Measurements from ENCODE around the gene LTBP4.

LTBP4 gene

DNA sequence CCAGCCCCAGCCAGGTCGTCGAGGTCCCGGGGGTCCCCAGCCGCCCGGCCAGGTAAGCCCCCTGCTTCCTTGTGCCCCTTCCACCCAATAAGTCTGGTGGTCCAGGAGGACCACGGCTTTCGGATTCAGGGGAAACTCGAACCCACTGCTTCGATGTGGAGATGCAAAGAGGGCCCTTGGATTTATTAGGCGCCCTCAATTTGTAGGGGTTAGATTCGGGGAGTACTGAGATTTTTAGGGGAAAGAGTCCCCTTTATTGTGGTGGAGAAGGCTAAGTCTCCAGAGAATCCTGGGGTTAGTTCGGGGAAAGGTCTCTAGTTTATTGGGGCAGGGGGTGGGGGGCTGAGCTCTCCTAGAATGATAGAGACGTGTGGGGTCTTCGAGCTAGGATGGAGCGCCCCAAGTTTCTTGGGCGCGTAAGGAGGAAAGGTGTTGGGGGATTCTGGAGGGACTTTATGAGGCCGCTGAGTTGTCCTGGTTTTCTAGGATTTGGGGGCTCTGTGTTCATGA is 3.8 kb upstream of the LTBP4 start:
- DNase-seq = no peak

DNA sequence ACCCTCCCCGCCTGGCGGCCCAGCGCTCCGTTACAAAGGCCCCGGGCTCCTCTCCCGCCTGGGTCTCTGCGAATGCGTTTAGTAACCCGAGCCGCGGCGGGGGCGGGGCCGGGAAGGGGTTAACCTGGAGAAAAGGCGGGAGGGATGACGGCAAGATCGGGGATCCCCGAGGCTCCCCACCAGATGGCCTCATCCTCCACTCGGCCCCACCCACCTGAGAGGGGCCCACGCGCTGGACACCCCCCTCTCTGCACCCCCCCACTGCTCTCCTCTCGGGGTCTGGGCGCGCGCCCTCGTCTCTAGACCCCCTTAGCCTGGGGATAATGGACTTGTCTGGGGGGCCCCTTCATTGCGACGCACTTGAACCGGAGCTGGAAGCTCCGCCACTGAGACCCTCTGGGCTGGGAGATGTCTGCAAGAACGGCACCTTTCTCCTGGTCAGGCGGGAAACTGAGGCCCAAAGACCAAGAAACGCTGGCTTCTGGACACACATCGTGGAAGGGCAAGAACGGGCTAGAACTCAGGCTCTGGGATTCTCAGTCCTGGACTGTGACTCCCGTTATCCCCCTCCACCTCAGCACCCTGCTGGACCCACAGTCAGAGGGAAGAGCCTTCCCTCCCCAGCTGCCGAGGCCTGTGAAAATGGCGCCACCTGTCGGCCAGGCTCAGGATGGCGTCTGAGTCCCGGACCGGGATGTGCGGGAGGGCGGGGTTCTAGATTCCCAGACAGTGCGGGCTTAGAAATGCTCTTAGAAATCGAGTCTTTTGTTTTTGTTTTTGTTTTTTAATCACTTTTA is 2.9 kb upstream of the LTBP4 start:
- DNase-seq = peak; percentile 89 to 92 (median 92)

DNA sequence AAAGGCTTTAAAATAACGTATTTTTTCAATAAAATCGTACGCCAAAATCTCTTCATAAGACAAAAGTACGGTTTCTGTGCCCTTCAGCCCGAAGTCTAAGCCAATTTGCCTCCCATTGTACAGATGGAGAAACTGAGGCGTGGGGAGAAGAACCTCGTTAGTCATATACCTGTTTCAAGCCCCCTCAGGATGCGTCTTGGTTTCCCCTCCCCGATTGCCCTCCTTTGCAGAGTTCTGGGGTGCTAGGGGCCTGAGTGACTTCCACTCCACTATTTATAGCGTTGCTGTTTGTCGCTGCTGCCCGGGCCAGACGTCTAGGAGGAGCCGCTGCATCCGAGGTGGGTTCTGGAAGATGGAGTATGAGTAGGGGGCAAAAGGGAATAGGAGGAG is 2.3 kb upstream of the LTBP4 start:
- no peak for DNase-seq

- DNase-seq = no peak
Observed at GRCh38 chr19:40599331-40599901, 1.8 kb upstream of the LTBP4 start.

DNA sequence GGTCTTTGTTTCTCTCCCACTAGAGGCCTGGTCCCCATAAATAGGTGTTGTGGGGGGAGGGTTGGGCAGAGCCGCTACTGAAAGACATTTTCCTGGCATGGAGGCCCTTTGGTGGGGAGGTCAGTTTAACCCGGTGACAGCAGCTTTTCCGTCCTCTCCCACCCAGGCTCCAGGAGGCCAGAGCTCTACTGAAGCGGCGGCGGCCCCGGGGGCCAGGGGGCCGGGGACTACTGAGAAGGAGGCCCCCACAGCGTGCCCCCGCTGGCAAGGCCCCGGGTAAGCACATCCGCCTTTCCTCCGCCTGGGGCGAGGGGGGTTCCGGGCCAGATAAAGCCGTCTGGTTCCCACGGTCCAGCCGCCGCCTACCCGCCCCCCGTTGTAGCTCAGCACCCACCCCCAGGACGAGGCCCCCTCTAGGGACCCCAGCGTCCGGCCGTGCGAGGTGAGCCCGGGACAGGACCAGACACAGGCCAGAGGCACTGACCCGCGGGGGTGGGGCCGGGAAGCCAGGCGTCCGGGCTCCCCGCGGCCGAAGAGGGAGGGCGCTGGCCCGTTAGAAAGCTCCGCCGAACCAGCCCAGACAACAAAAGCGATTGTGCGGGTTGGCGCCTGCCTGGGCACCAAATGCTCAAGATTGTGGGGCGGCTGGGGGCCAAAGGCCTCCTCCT is 1.1 kb upstream of the LTBP4 start:
- DNase-seq = no peak

DNA sequence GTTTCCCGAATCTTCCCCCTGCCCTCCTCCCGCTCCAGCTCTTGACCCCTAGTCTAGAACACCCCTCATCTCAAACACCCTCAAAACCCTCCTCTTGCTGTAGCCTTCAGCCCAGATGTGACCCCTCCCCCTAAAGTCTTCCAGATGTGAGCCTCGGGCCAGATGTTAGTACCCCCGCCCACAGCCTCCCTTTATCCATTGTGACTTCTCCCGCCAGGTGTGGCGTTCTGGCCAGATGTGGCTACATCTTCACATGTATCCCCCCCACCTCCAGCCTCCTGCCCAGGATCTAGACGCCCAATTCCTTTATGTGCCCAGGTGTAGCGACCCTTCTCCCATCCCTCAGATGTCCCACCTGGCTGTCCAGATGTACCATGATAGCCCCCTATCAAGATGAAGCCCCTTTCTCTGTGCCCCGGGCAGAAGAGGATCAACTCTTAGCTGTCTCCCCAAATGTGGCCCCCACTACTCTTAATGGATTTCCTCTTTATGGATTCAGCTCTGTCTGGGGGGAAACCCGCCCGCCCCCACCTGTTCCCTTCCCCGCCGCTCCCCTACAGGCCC is 517 bp upstream of the LTBP4 start:
- DNase-seq = no peak

DNA sequence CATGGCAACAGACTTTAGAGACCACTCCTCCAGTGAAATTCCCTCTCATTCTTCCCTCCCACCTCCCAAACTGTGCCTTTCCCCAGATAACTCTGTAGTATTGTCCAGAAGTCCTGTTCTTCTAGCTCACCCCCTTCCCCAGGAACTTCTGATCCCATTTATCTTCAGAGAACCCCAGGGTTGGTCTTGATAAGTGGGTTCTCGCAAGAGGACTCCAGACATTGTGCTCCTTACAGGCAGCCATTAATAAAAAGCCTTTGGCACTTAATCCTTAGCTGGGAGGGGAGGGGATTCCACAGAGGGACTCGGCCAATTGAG is 1.9 kb downstream of the LTBP4 start:
- no peak for DNase-seq

- DNase-seq = peak; percentile 94 to 97 (median 96)
Observed at GRCh38 chr19:40603389-40604170, 2.4 kb downstream of the LTBP4 start.

GRCh38 chr19:40604171-40604646 is 3.0 kb downstream of the LTBP4 start:
- no peak for DNase-seq

GRCh38 chr19:40604647-40605215 is 3.6 kb downstream of the LTBP4 start:
- no peak for DNase-seq

- DNase-seq = peak; percentile 79 to 91 (median 84)
Observed at GRCh38 chr19:40605216-40605971, 4.2 kb downstream of the LTBP4 start.

GRCh38 chr19:40607311-40608239 is 6.4 kb downstream of the LTBP4 start:
- no peak for DNase-seq

- DNase-seq = no peak
Observed at GRCh38 chr19:40608240-40608621, 7.1 kb downstream of the LTBP4 start.

- DNase-seq = no peak
Observed at GRCh38 chr19:40608957-40609356, 7.8 kb downstream of the LTBP4 start.

DNA sequence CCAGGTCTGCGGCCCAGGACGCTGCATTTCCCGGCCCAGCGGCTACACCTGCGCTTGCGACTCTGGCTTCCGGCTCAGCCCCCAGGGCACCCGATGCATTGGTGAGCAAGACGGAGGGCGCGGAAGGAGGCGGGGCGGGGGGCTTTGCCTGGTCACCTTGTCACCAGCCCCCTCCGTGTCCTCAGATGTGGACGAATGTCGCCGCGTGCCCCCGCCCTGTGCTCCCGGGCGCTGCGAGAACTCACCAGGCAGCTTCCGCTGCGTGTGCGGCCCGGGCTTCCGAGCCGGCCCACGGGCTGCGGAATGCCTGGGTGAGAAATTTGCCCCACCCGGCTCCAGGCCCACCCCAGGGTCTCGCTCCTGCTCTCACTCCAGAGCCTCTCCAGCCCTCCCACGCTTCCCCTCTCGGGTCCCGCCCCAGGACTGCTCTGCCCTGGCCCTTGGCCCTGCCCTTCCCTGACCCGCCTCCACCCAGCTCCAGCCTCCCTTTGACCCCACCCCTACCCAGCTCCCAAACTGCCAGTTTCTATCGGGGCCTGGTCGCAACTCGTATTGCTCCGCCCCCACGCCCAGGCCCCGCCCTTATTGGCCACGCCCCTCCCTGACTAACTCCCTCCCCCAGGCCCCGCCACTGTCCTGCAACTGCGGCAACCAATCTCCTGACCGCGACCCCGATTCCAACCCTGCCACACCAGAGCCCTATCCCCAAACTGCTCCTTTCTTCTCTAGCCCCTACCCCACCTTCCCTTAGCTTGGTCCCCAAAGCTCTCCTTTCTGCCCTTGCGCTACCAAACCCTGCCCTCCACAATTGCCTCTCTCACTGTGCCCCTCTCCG is 8.6 kb downstream of the LTBP4 start:
- peak; percentile 92 to 98 (median 95) for DNase-seq

DNA sequence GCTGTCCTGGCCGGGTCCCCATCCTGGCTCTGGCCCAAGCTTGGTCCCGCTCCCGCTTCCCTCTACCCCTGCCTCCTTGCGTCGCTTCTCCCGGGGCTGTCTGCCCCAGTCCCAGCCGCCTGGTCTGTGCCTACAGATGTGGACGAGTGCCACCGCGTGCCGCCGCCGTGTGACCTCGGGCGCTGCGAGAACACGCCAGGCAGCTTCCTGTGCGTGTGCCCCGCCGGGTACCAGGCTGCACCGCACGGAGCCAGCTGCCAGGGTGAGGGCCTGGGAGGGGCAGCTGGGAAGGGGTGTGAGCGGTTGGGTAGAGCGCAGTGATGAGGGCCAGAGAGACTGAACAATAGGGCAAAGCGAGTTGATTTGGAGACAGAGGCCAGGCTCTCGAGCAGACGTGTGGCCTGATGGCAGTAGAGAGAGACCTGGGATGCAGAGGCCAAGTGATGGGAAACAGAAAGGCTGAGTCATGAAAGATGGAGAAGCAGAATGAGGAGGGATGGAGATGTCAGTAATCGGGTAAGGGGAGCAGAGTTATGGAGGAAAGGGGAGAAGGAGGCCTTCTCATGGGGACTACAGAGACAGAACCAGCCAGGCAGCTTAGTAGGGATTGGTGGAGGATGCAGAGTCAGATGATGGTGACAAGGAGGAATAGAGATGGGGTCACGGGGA is 9.4 kb downstream of the LTBP4 start:
- peak in 1 of 3 donors; percentile 51 for DNase-seq

GRCh38 chr19:40611096-40611495 is 9.9 kb downstream of the LTBP4 start:
- no peak for DNase-seq

GRCh38 chr19:40611900-40612698 is 10.9 kb downstream of the LTBP4 start:
- no peak for DNase-seq
